OCI-LY3 (cell line): ENCODE measurements around the gene ELFN1.

Experiments used
- H2AFZ ChIP-seq: fragments of 200-600, 300-600 bp; shearing (Covaris generic); 2 replicates; pipeline ENCODE4 v1.6.0; 2014; ENCODE audit warnings: antibody characterized with exemption, low read depth, low read length
- H3K27ac ChIP-seq: fragments of 200-600, 300-600 bp; sonication (generic); 2 replicates; pipeline ENCODE4 v1.5.1; 2014; ENCODE audit warnings: mild to moderate bottlenecking, low read length, moderate library complexity, mixed read lengths
- H3K27me3 ChIP-seq: fragments of 200-600, 300-600 bp; sonication (generic); 2 replicates; pipeline ENCODE4 v1.6.1; 2014; ENCODE audit warnings: low read depth, low read length, mixed read lengths
- H3K36me3 ChIP-seq: fragments of 200-600, 300-600 bp; sonication (generic); replicated peaks from 2 replicates; pipeline ENCODE3; 2014; ENCODE audit warnings: low read depth, low read length, mixed read lengths
- H3K4me1 ChIP-seq: fragments of 300-600, 200-600 bp; sonication (generic); 2 replicates; pipeline ENCODE4 v1.6.1; 2014; ENCODE audit warnings: low read length, mixed read lengths
- H3K4me2 ChIP-seq: fragments of 200-600, 300-600 bp; sonication (generic); 2 replicates; pipeline ENCODE4 v1.6.1; 2014; ENCODE audit warnings: low read length, mixed read lengths
- H3K4me3 ChIP-seq: fragments of 300-600, 200-600 bp; sonication (generic); 2 replicates; pipeline ENCODE4 v1.5.1; 2014; ENCODE audit warnings: antibody characterized with exemption, mild to moderate bottlenecking, low read length, moderate library complexity
- H3K79me2 ChIP-seq: fragments of 300-600, 200-600 bp; shearing (Covaris generic); 2 replicates; pipeline ENCODE4 v1.6.1; 2014; ENCODE audit warnings: mild to moderate bottlenecking, low read length, mixed read lengths
- H3K9ac ChIP-seq: fragments of 300-600, 200-600 bp; shearing (Covaris generic); 2 replicates; pipeline ENCODE4 v1.6.0; 2014; ENCODE audit warnings: mild to moderate bottlenecking, low read length, moderate library complexity
- H3K9me3 ChIP-seq: fragments of 200-600, 300-600 bp; shearing (Covaris generic); 2 replicates; pipeline ENCODE4 v1.6.1; 2014; ENCODE audit warnings: low read length, mixed read lengths; ENCODE audit not compliant: insufficient read depth
- H4K20me1 ChIP-seq: fragments of 200-600, 300-600 bp; sonication (generic); 2 replicates; pipeline ENCODE4 v1.6.1; 2016; ENCODE audit warnings: low read length, mixed read lengths; ENCODE audit not compliant: insufficient read depth
- CTCF ChIP-seq: fragments of 200-600, 300-600 bp; sonication (generic); IDR thresholded peaks from 2 replicates; pipeline ENCODE4 v1.5.1; 2014; ENCODE audit warnings: antibody characterized with exemption, low read length, low read depth
- EZH2phosphoT487 ChIP-seq: fragments of 200-600 bp; shearing (Covaris generic); IDR thresholded peaks from 2 replicates; pipeline ENCODE4 v1.6.1; 2018; ENCODE audit warnings: antibody characterized with exemption, mixed run types, low read depth

ELFN1 gene

GRCh38 chr7:1703871-1704810 lies 34.1 kb downstream of the ELFN1 start:
- Histone ChIP-seq H3K4me2 (no peak overlapping the region), H2AFZ (no peak overlapping the region), H3K9ac (no peak overlapping the region), H3K36me3 (no peaks in the 10 kb centered on the region), H3K79me2 (no peaks in the 10 kb centered on the region), H3K4me3 (no peak overlapping the region), H3K4me1 (no peaks in the 10 kb centered on the region), H3K27ac (no peak overlapping the region), H4K20me1 (no peaks in the 10 kb centered on the region), H3K27me3 (no peaks in the 10 kb centered on the region), H3K9me3 (no peaks in the 10 kb centered on the region)
- TF ChIP-seq CTCF (no peak), EZH2phosphoT487 (no peak)

DNA sequence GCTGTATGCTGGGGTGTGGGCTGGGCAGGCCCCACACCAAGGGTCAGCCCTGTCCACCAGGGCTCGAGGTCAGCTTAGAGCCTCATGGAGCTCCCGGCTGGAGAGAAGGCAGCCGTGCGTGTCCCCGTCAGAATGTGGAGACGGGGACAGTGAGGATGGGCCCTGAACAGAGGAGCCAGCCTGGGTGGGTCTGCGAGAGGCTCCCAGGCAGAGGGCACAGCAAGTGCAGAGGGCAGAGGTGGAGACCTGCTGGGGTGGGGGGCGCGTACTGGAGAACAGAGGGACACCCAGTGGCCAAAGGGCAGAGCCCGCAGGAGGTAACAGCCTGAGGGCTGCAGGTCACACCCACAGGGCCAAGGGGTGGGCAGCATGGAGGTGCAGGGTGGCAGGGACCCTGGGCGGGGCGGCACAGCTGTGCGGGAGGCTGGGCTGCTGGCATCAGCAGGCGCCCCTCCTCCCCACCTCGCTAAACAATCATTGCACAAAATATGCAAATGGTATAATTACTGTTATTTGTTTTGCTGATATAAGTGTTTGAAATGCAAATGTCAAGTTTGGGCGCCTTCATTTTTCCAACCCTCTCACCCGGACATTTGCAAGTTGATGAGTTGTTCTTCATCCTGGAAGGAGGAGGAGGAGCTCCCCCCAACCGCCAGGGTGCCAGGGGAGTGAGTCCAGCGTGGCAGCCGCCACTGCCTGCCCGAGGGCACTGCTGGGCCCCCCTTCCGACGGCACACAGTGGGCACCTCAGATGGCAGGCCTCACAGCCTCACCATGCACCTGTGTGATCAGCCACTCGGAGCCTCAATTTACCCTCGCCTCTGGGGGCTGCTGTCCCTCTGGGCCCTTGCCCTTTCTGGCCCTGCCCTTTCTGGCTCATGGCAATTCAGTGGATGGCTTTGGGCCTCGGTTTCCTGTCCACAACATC lies 35.0 kb downstream of the ELFN1 start:
- H3K9ac ChIP-seq, result no peak overlapping the region
- H3K36me3 ChIP-seq, result no peaks in the 10 kb centered on the region
- no peaks in the 10 kb centered on the region for H3K4me1 ChIP-seq
- no peaks in the 10 kb centered on the region for H3K27me3 ChIP-seq
- no peak for TF ChIP-seq EZH2phosphoT487
- no peak for TF ChIP-seq CTCF
- no peaks in the 10 kb centered on the region for H4K20me1 ChIP-seq
- H3K4me3 ChIP-seq, result no peak overlapping the region
- no peak overlapping the region for H3K27ac ChIP-seq
- H3K4me2 ChIP-seq, result no peak overlapping the region
- H3K9me3 ChIP-seq, result no peaks in the 10 kb centered on the region
- H3K79me2 ChIP-seq, result no peaks in the 10 kb centered on the region
- no peak overlapping the region for H2AFZ ChIP-seq

DNA sequence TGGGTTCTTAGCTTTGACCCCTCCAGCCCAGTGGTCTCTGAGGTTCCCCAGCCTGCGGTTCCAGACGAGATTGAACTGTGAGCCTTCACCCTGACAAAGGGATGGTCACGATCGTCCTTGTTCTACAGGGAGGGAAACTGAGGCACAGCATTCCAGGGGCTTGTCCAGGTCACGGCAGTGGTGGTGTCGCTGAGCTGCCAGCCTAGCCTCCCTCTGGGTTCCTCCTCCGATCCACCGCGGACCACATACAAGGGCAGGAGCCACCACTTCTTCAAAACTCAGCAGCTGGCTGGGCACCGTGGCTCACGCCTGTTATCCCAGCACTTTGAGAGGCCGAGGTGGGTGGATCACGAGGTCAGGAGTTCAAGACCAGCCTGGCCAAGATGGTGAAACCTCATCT lies 35.8 kb downstream of the ELFN1 start:
- H3K4me2 ChIP-seq, result no peak overlapping the region
- H3K27me3 ChIP-seq, result no peaks in the 10 kb centered on the region
- no peak for TF ChIP-seq CTCF
- no peak for TF ChIP-seq EZH2phosphoT487
- no peaks in the 10 kb centered on the region for H3K36me3 ChIP-seq
- H3K27ac ChIP-seq, result no peak overlapping the region
- H4K20me1 ChIP-seq, result no peaks in the 10 kb centered on the region
- no peaks in the 10 kb centered on the region for H3K4me1 ChIP-seq
- no peaks in the 10 kb centered on the region for H3K9me3 ChIP-seq
- no peaks in the 10 kb centered on the region for H3K79me2 ChIP-seq
- no peak overlapping the region for H3K9ac ChIP-seq
- no peak overlapping the region for H2AFZ ChIP-seq
- no peak overlapping the region for H3K4me3 ChIP-seq

DNA sequence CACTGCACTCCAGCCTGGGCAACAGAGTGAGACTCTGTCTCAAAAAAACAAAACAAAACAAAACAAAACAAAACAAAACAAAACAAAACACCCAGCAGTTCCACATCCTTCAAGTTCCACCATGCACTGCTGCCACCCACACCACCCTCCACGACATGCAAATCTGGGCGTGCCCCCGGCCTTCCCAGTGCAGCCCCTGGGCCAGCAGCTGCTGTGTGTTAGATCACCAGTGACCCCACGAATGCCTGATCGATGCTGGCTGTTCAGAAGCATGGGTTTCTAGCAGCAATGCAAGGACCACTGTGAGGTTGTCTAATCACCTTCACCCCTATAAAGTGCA lies 36.3 kb downstream of the ELFN1 start:
- Histone ChIP-seq H3K4me3 (no peak overlapping the region), H3K27ac (no peak overlapping the region), H3K4me2 (no peak overlapping the region), H3K36me3 (no peaks in the 10 kb centered on the region), H3K9ac (no peak overlapping the region), H4K20me1 (no peaks in the 10 kb centered on the region), H3K27me3 (no peaks in the 10 kb centered on the region), H3K4me1 (no peaks in the 10 kb centered on the region), H2AFZ (no peak overlapping the region), H3K79me2 (no peaks in the 10 kb centered on the region), H3K9me3 (no peaks in the 10 kb centered on the region)
- TF ChIP-seq EZH2phosphoT487 (no peak), CTCF (no peak)
